Measurements from ENCODE around the gene MRAS. TPM values are rescaled to one million over a fixed set of nuclear protein-coding genes. Genes with fewer than 3 reads are reported as not detected.

The MRAS gene
- total RNA-seq (2022; extraction: Qiagen RNA extraction), result 7.7 to 10.5 TPM (median 10.3 TPM) in 5 replicates

GRCh38 chr3:138347960-138348753 is at the start of gene MRAS:
Gene MRAS, plus strand, starts transcription at chr3:138348579. Its CDS starts 24,305 bp downstream, at chr3:138372884.

GRCh38 chr3:138329127-138329983 is 19.0 kb upstream of the MRAS start, which contains the start of gene NME9:
Gene NME9, minus strand, starts transcription at chr3:138329851. Its CDS starts 516 bp downstream, at chr3:138329335.

GRCh38 chr3:138434276-138434874 is 86.0 kb downstream of the MRAS start, which contains the start of gene ESYT3:
Gene ESYT3, plus strand, starts transcription at chr3:138434616. Its CDS starts 183 bp downstream, at chr3:138434799.

Other genes with a start within 250 kb of the MRAS start
- gene DZIP1L, start 233.0 kb upstream of the MRAS start, total RNA-seq (2022; extraction: Qiagen RNA extraction), result 9.2 to 10.9 TPM (median 10.0 TPM) in 5 replicates
- gene A4GNT, start 216.2 kb upstream of the MRAS start, total RNA-seq (2022; extraction: Qiagen RNA extraction), result not detected in 5 replicates
- gene DBR1, start 173.7 kb upstream of the MRAS start, total RNA-seq (2022; extraction: Qiagen RNA extraction), result 11.5 to 14.2 TPM (median 12.2 TPM) in 5 replicates
- gene ARMC8, start 161.3 kb upstream of the MRAS start, total RNA-seq (2022; extraction: Qiagen RNA extraction), result 36.9 to 47.0 TPM (median 41.9 TPM) in 5 replicates
- gene NME9, start 18.7 kb upstream of the MRAS start, total RNA-seq (2022; extraction: Qiagen RNA extraction), result not detected in 5 replicates
- 0.59 to 1.2 TPM (median 0.87 TPM) in 5 replicates for gene ESYT3, start 86.0 kb downstream of the MRAS start, total RNA-seq (2022; extraction: Qiagen RNA extraction)
- gene CEP70, start 245.7 kb downstream of the MRAS start, total RNA-seq (2022; extraction: Qiagen RNA extraction), result 6.1 to 10.6 TPM (median 8.7 TPM) in 5 replicates

Measured in A549 treated with Mapracorat at 1 μM for 4 hours (cell line).